GM18951 (cell line): ENCODE data around the gene TANGO6.

Source experiments
- POLR2A ChIP-seq: IDR thresholded peaks from 4 replicates; pipeline ENCODE4 v1.6.1; 2011; ENCODE audit warnings: mild to moderate bottlenecking; ENCODE audit not compliant: insufficient read length, insufficient read depth; ENCODE audit errors: extremely low read depth
- in situ Hi-C: fragments of 300-500 bp; cut with MboI; formaldehyde crosslinking; loops from one replicate; pipeline ENCODE4 v1.12.0; 2022; ENCODE audit warnings: low sequenced_read_pairs, mixed read lengths, inconsistent platforms; ENCODE audit not compliant: unreplicated experiment

Gene TANGO6

GRCh38 chr16:68839831-68840230 lies 3.5 kb upstream of the TANGO6 start:
- no peak for TF ChIP-seq POLR2A
- in situ Hi-C loops = loop anchor here (25.0 kb wide), 1 partner anchor 272 kb away; the partner anchor contains the start of gene HAS3

- in situ Hi-C loops = loop anchor here (25.0 kb wide), 1 partner anchor 269 kb away; the partner anchor contains the start of gene HAS3
These were observed 308 bp upstream of the TANGO6 start for GRCh38 chr16:68842964-68843481.

- in situ Hi-C loops = loop anchor here (25.0 kb wide), 1 partner anchor 268 kb away; the partner anchor contains the start of gene HAS3
- TF ChIP-seq POLR2A = no peak
These were observed 857 bp downstream of the TANGO6 start for GRCh38 chr16:68844211-68844564.

- in situ Hi-C loops = loop anchor here (25.0 kb wide), 1 partner anchor 264 kb away; the partner anchor contains the start of gene HAS3
- no peak for TF ChIP-seq POLR2A
These were observed 5.5 kb downstream of the TANGO6 start for GRCh38 chr16:68848786-68849185.

GRCh38 chr16:68850481-68850880 lies 7.2 kb downstream of the TANGO6 start:
- TF ChIP-seq POLR2A = no peak
- in situ Hi-C loops = no loop called here

- in situ Hi-C loops = no loop called here
These were observed 8.3 kb downstream of the TANGO6 start for GRCh38 chr16:68851601-68852000.

GRCh38 chr16:68857479-68857878 lies 14.1 kb downstream of the TANGO6 start:
- no peak for TF ChIP-seq POLR2A
- in situ Hi-C loops = no loop called here

More at GRCh38 chr16:68851601-68852000, 8.3 kb downstream of the TANGO6 start:
- TF ChIP-seq POLR2A = no peak

GRCh38 chr16:68859828-68860227 lies 16.5 kb downstream of the TANGO6 start:
- no peak for TF ChIP-seq POLR2A
- in situ Hi-C loops = no loop called here

- in situ Hi-C loops = no loop called here
- TF ChIP-seq POLR2A = no peak
These were observed 17.9 kb downstream of the TANGO6 start for GRCh38 chr16:68860978-68861892.

- in situ Hi-C loops = no loop called here
These were observed 23.6 kb downstream of the TANGO6 start for GRCh38 chr16:68866933-68867332.

GRCh38 chr16:68869492-68870088 lies 26.3 kb downstream of the TANGO6 start:
- no peak for TF ChIP-seq POLR2A
- in situ Hi-C loops = no loop called here

More at GRCh38 chr16:68866933-68867332, 23.6 kb downstream of the TANGO6 start:
- no peak for TF ChIP-seq POLR2A

- in situ Hi-C loops = no loop called here
- no peak for TF ChIP-seq POLR2A
These were observed 30.5 kb downstream of the TANGO6 start for GRCh38 chr16:68873635-68874471.

GRCh38 chr16:68875871-68876270 lies 32.5 kb downstream of the TANGO6 start:
- in situ Hi-C loops = no loop called here
- TF ChIP-seq POLR2A = no peak
